Measurements from ENCODE around the gene LDLRAD4.

The LDLRAD4 gene

DNA sequence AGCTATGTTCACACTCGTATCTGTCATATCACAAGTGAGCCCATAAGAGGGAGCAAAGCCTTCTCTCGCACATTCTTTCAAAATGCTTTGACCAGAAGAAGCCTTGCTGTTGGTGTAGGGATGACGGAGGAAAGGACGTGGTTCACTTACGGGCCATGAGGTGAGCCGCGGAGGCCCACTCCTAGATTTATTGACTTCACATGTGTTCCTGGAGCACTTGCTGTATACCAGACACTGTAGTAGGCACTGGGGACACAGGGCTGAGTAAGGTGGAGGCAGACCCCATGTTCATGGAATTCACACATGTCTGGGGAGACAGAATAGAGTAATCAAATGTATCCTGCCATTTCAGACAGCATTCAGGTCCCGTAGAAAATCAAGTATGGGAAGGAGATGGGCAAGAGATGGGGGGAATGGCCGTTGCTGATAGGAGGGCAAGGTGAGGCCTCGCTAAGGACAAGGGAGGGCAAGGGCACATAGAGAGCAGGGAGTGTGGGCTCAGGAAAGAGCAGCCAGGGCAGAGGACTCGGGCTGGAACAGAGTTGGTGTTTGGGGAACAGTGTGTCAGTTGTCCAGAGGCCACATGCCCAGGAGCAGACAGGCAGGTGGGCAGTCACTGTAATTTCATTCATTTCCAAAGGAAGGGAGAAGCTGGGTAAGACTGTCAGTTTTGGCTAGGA, 182.2 kb downstream of the LDLRAD4 start:
- Histone ChIP-seq H3K27me3 (ENCODE audit: control insufficient read depth in 1 of 2, insufficient read depth in 2 of 2, low read length in 2 of 2) (no peaks in the 10 kb centered on the region), H3K4me1 (ENCODE audit: control insufficient read depth in 1 of 2, insufficient read depth in 2 of 2, low read length in 2 of 2) (peaks cover under 1 to 1% of the 10 kb centered on the region in 2 donors), H3K9me3 (ENCODE audit: control insufficient read depth in 1 of 2, low read length in 2 of 2) (no peaks in the 10 kb centered on the region), H3K9ac (ENCODE audit: low read depth in 1 of 2, low read length in 2 of 2) (no peak overlapping the region), H3K27ac (ENCODE audit: low read depth, low read length) (no peak overlapping the region), H3K36me3 (ENCODE audit: control insufficient read depth in 1 of 2, insufficient read depth in 2 of 2, low read length in 2 of 2) (peaks cover 0 to 3% of the 10 kb centered on the region in 2 donors), H3K4me3 (ENCODE audit: low read depth in 1 of 2, low read length in 2 of 2) (no peak overlapping the region)

DNA sequence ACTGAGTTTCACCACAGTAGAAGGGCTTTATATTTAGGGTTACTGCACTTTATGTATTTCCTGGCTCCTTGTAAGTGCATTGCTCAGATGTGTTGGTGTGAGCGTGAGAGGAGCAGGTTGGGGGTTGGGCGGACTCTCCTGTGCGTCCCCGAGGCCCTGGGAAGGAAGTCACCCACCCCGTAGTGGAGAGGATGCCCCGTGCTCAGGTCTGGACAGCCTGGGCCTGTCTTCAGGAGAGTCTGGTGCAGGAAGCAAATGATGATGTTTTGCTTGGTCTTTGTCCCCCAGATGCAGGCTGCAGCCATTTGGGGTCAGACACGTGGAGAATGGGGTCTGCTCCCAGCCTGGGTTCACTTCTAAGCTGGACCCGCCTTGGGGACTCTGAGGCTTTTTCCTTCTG, 182.8 kb downstream of the LDLRAD4 start:
- H3K4me3 ChIP-seq (ENCODE audit: low read depth in 1 of 2, low read length in 2 of 2) = no peak overlapping the region
- no peak overlapping the region for H3K9ac ChIP-seq (ENCODE audit: low read depth in 1 of 2, low read length in 2 of 2)
- no peaks in the 10 kb centered on the region for H3K27me3 ChIP-seq (ENCODE audit: control insufficient read depth in 1 of 2, insufficient read depth in 2 of 2, low read length in 2 of 2)
- peaks cover 0 to 3% of the 10 kb centered on the region in 2 donors for H3K36me3 ChIP-seq (ENCODE audit: control insufficient read depth in 1 of 2, insufficient read depth in 2 of 2, low read length in 2 of 2)
- no peak overlapping the region for H3K27ac ChIP-seq (ENCODE audit: low read depth, low read length)
- H3K4me1 ChIP-seq (ENCODE audit: control insufficient read depth in 1 of 2, insufficient read depth in 2 of 2, low read length in 2 of 2) = peaks cover 6 to 7% of the 10 kb centered on the region in 2 donors
- no peaks in the 10 kb centered on the region for H3K9me3 ChIP-seq (ENCODE audit: control insufficient read depth in 1 of 2, low read length in 2 of 2)

DNA sequence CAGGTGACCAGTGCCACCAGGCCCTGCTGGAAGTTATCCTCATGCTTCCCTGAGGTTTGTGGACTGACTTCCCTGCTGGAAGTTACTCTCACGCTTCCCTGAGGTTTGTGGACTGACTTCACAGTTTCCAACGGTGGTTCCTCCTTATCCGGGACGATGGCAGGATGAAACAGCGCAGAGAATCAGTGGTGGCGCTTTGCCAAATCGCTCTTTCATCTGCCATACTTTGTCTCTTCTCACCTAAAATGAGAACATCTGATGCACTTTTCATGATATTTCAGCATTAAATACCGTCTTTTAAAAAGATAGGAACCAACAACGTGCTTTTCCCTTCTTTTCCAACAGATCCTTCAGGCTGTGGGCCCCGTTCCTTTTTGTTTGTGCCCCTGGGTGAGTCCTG, 183.3 kb downstream of the LDLRAD4 start:
- H3K4me1 ChIP-seq (ENCODE audit: control insufficient read depth in 1 of 2, insufficient read depth in 2 of 2, low read length in 2 of 2) = peaks cover 9 to 12% of the 10 kb centered on the region in 2 donors
- H3K36me3 ChIP-seq (ENCODE audit: control insufficient read depth in 1 of 2, insufficient read depth in 2 of 2, low read length in 2 of 2) = peaks cover 0 to 3% of the 10 kb centered on the region in 2 donors
- H3K9ac ChIP-seq (ENCODE audit: low read depth in 1 of 2, low read length in 2 of 2) = no peak overlapping the region
- no peak overlapping the region for H3K27ac ChIP-seq (ENCODE audit: low read depth, low read length)
- no peaks in the 10 kb centered on the region for H3K27me3 ChIP-seq (ENCODE audit: control insufficient read depth in 1 of 2, insufficient read depth in 2 of 2, low read length in 2 of 2)
- H3K9me3 ChIP-seq (ENCODE audit: control insufficient read depth in 1 of 2, low read length in 2 of 2) = no peaks in the 10 kb centered on the region
- no peak overlapping the region for H3K4me3 ChIP-seq (ENCODE audit: low read depth in 1 of 2, low read length in 2 of 2)

DNA sequence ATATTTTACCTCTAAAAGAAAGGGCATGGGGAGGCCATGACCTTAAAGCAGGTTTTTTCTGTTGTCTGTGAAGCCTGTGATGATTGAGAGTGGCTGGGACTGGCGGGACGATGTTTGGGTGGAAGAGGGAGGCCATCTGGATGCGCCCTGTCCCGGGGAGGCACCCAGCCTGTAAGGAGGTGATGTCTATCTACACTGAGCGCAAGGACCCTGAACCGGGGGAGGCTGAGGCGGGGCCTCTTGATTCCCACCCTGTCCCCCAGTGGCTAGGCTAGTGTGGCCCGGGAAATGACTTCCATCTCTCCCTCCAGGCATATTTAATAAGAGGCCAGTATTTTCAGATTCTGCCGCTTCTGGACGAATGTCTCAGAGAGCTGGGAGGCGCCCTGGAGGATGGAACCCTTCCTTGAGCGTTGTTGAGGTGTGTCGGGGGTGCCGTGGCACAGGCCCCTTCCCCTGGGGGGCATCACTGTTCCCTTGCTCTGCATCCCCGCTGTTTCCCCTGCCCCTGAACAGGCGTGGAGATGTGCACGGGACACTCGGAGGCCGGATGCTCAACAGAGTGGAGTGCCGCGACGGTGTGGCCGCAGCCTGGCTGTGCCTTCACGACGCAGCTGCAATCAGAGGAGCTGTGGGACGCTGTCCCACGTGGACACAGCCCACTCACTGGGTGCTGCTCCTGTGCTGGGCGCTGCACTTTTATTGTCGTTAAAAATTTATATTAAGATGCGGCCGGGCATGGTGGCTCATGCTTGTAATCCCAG, 185.4 kb downstream of the LDLRAD4 start:
- no peaks in the 10 kb centered on the region for H3K9me3 ChIP-seq (ENCODE audit: control insufficient read depth in 1 of 2, low read length in 2 of 2)
- H3K27ac ChIP-seq (ENCODE audit: low read depth, low read length) = no peak overlapping the region
- no peaks in the 10 kb centered on the region for H3K27me3 ChIP-seq (ENCODE audit: control insufficient read depth in 1 of 2, insufficient read depth in 2 of 2, low read length in 2 of 2)
- peaks cover 0 to 3% of the 10 kb centered on the region in 2 donors for H3K36me3 ChIP-seq (ENCODE audit: control insufficient read depth in 1 of 2, insufficient read depth in 2 of 2, low read length in 2 of 2)
- peaks cover 20% of the 10 kb centered on the region in 2 donors for H3K4me1 ChIP-seq (ENCODE audit: control insufficient read depth in 1 of 2, insufficient read depth in 2 of 2, low read length in 2 of 2)
- no peak overlapping the region for H3K4me3 ChIP-seq (ENCODE audit: low read depth in 1 of 2, low read length in 2 of 2)
- H3K9ac ChIP-seq (ENCODE audit: low read depth in 1 of 2, low read length in 2 of 2) = no peak overlapping the region

DNA sequence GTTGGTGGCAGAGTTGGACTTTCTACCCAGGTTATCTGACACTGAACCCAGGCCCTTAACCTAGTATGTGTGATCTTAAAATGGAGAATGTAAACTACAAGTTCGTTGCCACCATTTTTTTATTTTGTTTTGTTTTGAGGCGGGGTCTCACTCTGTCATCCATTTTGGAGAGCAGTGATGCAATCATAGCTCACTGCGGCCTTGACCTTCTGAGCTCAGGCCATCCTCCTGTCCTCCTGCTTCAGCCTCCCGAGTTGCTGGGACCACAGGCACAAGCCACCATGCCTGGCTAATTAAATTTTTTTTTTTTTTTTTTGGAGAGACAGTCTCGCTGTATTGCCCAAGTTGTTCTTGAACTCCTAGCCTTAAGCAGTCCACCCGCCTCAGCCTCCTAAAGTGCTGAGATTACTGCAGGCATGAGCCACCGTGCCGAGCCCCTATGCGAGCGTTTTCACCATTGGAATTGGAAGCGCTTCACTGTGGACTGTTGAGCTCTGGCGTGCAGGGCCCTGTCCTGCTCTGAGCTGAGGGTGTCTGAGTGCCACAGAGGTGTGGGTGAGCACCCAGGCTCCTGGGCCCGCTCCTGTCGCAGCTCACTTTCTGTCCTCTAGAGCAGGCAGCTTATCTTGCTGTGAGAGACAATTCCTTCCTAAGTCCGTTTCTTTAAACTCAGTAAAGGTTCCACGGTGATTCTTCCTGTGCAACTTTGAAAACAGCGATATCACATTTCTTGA, 186.9 kb downstream of the LDLRAD4 start:
- H3K27ac ChIP-seq (ENCODE audit: low read depth, low read length) = no peak overlapping the region
- H3K9ac ChIP-seq (ENCODE audit: low read depth in 1 of 2, low read length in 2 of 2) = no peak overlapping the region
- no peaks in the 10 kb centered on the region for H3K27me3 ChIP-seq (ENCODE audit: control insufficient read depth in 1 of 2, insufficient read depth in 2 of 2, low read length in 2 of 2)

DNA sequence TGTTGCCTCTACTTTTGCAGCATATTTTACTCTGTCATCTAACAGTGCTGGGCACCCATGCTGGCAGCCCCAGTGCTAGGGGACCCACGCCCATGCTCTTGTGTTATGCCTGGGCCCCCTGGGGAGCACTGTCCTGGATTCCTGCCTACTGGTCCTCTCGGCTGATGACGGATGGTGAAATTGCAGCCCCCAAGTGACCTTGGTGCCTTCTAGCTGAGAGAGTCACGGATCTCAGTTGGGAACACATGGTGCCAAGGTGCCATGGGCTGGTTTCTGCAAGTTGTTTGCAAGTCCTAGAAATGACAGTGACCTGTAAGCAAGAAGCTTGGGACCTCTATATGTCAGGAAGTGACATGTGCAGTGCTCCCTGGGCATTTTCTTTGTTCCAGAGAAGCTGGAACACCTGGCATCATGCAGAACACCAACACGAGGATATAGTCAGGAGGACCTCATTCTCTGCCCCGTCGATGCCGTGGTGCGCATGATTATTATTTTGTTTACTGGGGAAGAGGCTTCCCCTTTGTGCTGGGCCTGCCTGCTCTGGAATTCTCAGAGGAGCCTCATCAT, 187.6 kb downstream of the LDLRAD4 start:
- H3K9ac ChIP-seq (ENCODE audit: low read depth in 1 of 2, low read length in 2 of 2) = no peak overlapping the region
- H3K27me3 ChIP-seq (ENCODE audit: control insufficient read depth in 1 of 2, insufficient read depth in 2 of 2, low read length in 2 of 2) = no peaks in the 10 kb centered on the region
- peak overlapping the region in 1 of 2 donors; percentile 16 for H3K4me3 ChIP-seq (ENCODE audit: low read depth in 1 of 2, low read length in 2 of 2)
- H3K4me1 ChIP-seq (ENCODE audit: control insufficient read depth in 1 of 2, insufficient read depth in 2 of 2, low read length in 2 of 2) = peaks cover 25 to 30% of the 10 kb centered on the region in 2 donors
- H3K27ac ChIP-seq (ENCODE audit: low read depth, low read length) = no peak overlapping the region
- H3K36me3 ChIP-seq (ENCODE audit: control insufficient read depth in 1 of 2, insufficient read depth in 2 of 2, low read length in 2 of 2) = peaks cover 0 to 3% of the 10 kb centered on the region in 2 donors
- H3K9me3 ChIP-seq (ENCODE audit: control insufficient read depth in 1 of 2, low read length in 2 of 2) = no peaks in the 10 kb centered on the region

More for the DNA sequence above, 186.9 kb downstream of the LDLRAD4 start:
- peaks cover 25 to 27% of the 10 kb centered on the region in 2 donors for H3K4me1 ChIP-seq (ENCODE audit: control insufficient read depth in 1 of 2, insufficient read depth in 2 of 2, low read length in 2 of 2)
- peaks cover 0 to 3% of the 10 kb centered on the region in 2 donors for H3K36me3 ChIP-seq (ENCODE audit: control insufficient read depth in 1 of 2, insufficient read depth in 2 of 2, low read length in 2 of 2)
- H3K9me3 ChIP-seq (ENCODE audit: control insufficient read depth in 1 of 2, low read length in 2 of 2) = no peaks in the 10 kb centered on the region
- H3K4me3 ChIP-seq (ENCODE audit: low read depth in 1 of 2, low read length in 2 of 2) = no peak overlapping the region

DNA sequence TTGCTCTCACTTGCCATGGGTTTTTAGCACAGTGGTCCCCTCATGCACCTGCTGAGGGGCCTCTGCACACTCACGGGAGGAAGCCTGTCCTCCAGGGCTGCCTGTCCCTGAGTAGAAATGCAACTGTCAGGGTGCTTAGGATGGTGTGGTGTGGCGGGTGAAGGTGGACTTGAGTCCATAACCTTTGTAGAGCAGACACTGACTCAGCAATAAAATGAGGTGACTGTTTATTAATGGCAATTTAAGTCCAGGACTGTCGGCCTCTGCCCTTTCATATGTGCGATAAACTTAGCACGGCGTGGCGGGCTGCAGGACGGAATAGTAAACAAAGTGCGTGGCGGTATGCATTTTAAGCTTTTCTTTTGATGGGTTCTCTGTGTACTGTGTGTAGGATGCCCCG, 188.2 kb downstream of the LDLRAD4 start:
- Histone ChIP-seq H3K36me3 (ENCODE audit: control insufficient read depth in 1 of 2, insufficient read depth in 2 of 2, low read length in 2 of 2) (peaks cover 0 to 3% of the 10 kb centered on the region in 2 donors), H3K4me3 (ENCODE audit: low read depth in 1 of 2, low read length in 2 of 2) (peak overlapping the region; percentile 16 to 45), H3K9ac (ENCODE audit: low read depth in 1 of 2, low read length in 2 of 2) (no peak overlapping the region), H3K4me1 (ENCODE audit: control insufficient read depth in 1 of 2, insufficient read depth in 2 of 2, low read length in 2 of 2) (peaks cover 25 to 30% of the 10 kb centered on the region in 2 donors), H3K27ac (ENCODE audit: low read depth, low read length) (no peak overlapping the region), H3K27me3 (ENCODE audit: control insufficient read depth in 1 of 2, insufficient read depth in 2 of 2, low read length in 2 of 2) (no peaks in the 10 kb centered on the region), H3K9me3 (ENCODE audit: control insufficient read depth in 1 of 2, low read length in 2 of 2) (no peaks in the 10 kb centered on the region)

DNA sequence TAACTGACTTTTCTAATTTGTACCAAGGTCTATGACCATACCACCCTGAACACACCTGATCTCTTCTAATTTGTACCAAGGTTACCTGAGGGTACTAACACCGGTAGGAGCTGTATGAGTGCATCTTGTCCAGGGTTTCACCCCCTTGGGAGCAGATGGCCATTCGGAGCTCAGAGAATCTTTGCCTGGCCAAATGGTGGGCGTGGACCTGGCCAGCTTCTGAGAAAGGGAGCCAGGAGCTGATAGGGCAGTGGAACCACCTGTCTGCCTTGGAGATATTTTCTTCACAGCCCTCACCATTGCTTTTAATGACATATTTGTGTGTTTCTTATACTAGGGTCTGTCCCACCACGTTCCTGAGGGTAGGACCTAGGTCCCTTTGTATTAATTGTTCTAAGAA, 188.9 kb downstream of the LDLRAD4 start:
- Histone ChIP-seq H3K36me3 (ENCODE audit: control insufficient read depth in 1 of 2, insufficient read depth in 2 of 2, low read length in 2 of 2) (peaks cover 0 to 3% of the 10 kb centered on the region in 2 donors), H3K4me1 (ENCODE audit: control insufficient read depth in 1 of 2, insufficient read depth in 2 of 2, low read length in 2 of 2) (peaks cover 25 to 30% of the 10 kb centered on the region in 2 donors), H3K9ac (ENCODE audit: low read depth in 1 of 2, low read length in 2 of 2) (no peak overlapping the region), H3K27me3 (ENCODE audit: control insufficient read depth in 1 of 2, insufficient read depth in 2 of 2, low read length in 2 of 2) (no peaks in the 10 kb centered on the region), H3K27ac (ENCODE audit: low read depth, low read length) (no peak overlapping the region), H3K4me3 (ENCODE audit: low read depth in 1 of 2, low read length in 2 of 2) (no peak overlapping the region), H3K9me3 (ENCODE audit: control insufficient read depth in 1 of 2, low read length in 2 of 2) (peaks cover 0 to 2% of the 10 kb centered on the region in 2 donors)

DNA sequence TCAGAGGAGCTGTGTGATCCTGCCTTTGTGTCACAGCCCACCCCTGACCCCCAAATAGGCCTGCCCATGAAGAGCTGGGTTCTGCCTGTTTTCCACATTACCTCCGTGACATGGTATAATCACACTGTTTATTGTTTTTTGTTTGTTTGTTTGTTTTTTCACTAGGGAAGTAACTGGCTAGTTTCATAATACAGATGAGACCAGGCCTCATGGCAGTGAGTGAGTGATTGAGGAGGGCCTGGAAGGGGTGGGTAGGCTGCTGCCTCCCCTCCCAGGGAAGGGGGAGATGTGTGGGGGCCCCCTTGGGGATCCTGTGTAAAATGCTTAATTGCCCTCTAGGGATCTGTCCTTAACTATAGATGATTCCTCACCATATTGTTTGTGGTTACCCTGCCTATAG, 190.5 kb downstream of the LDLRAD4 start:
- Histone ChIP-seq H3K27ac (ENCODE audit: low read depth, low read length) (no peak overlapping the region), H3K27me3 (ENCODE audit: control insufficient read depth in 1 of 2, insufficient read depth in 2 of 2, low read length in 2 of 2) (no peaks in the 10 kb centered on the region), H3K4me3 (ENCODE audit: low read depth in 1 of 2, low read length in 2 of 2) (no peak overlapping the region), H3K9me3 (ENCODE audit: control insufficient read depth in 1 of 2, low read length in 2 of 2) (peaks cover 0 to 2% of the 10 kb centered on the region in 2 donors), H3K4me1 (ENCODE audit: control insufficient read depth in 1 of 2, insufficient read depth in 2 of 2, low read length in 2 of 2) (peaks cover 25 to 32% of the 10 kb centered on the region in 2 donors), H3K9ac (ENCODE audit: low read depth in 1 of 2, low read length in 2 of 2) (no peak overlapping the region), H3K36me3 (ENCODE audit: control insufficient read depth in 1 of 2, insufficient read depth in 2 of 2, low read length in 2 of 2) (peaks cover 0 to 2% of the 10 kb centered on the region in 2 donors)

Data from duodenal mucosa (tissue), 2 donors.